ENCODE measurements around the gene EIF4G3.

- TF ChIP-seq SP1 (IDR thresholded peaks at IDR 0.05; ENCODE audit: low read depth, low read length) (no peak), EP300 (IDR thresholded peaks at IDR 0.05; ENCODE audit: borderline replicate concordance in 1 of 2, low read depth in 2 of 2, low read length in 2 of 2) (no peak), MAX (IDR thresholded peaks at IDR 0.05) (no peak), CTCF (IDR thresholded peaks at IDR 0.05; ENCODE audit: control extremely low read depth in 1 of 3, insufficient read depth in 1 of 3, low read depth in 1 of 3, low read length in 3 of 3) (no peak), RAD21 (IDR thresholded peaks at IDR 0.05 in 1 of 2, conservative IDR thresholded peaks at IDR 0.05 in 1 of 2; ENCODE audit: low read depth in 2 of 2, low read length in 2 of 2) (no peak)
Observed at GRCh38 chr1:21212126-21212525, 35.4 kb upstream of the EIF4G3 start.
